ENCODE data around the gene CCSER1. TPM values are rescaled to one million over a fixed set of nuclear protein-coding genes. Genes with fewer than 3 reads are reported as not detected.
"Not testable (repeated sequence)": the region's sequence is repeated elsewhere in the genome, so short reads cannot be mapped to it uniquely, and the experiment has no call there.

The CCSER1 gene
- total RNA-seq, 2 experiments from 2014 or later = not detected

- intact Hi-C loops (cut with micrococcal nuclease) = no loop called here
- ATAC-seq (no peak), DNase-seq (no peak)
- H3K4me1 Mint-ChIP-seq (ENCODE audit: low read depth) = no peaks in the 10 kb centered on the region
- no peaks in the 10 kb centered on the region for H3K36me3 Mint-ChIP-seq (ENCODE audit: low read depth)
- POLR2A ChIA-PET = no interaction called here
- peaks cover 4% of the 10 kb centered on the region for H3K9me3 Mint-ChIP-seq
- CTCF ChIA-PET = no interaction called here
- no peak for TF ChIP-seq CTCF (IDR thresholded peaks at IDR 0.05)
- H3K27me3 Mint-ChIP-seq = no peaks in the 10 kb centered on the region
- no peak overlapping the region for H3K27ac Mint-ChIP-seq
- no peak overlapping the region for H3K4me3 Mint-ChIP-seq
Observed at GRCh38 chr4:90876296-90876695, 749.1 kb downstream of the CCSER1 start.

GRCh38 chr4:90883519-90883918 is 756.3 kb downstream of the CCSER1 start:
- Mint-ChIP-seq H3K4me3 (no peak overlapping the region), H3K9me3 (peaks cover 3% of the 10 kb centered on the region), H3K27ac (no peak overlapping the region), H3K27me3 (no peaks in the 10 kb centered on the region), H3K36me3 (ENCODE audit: low read depth) (no peaks in the 10 kb centered on the region), H3K4me1 (ENCODE audit: low read depth) (no peaks in the 10 kb centered on the region)
- ChIA-PET POLR2A (interaction anchor here (1.1 kb wide), 1 partner anchor 10 kb away, joined by 3 read pairs; no protein-coding TSS in a partner anchor), CTCF (no interaction called here)
- TF ChIP-seq CTCF (IDR thresholded peaks at IDR 0.05) = no peak
- ATAC-seq (no peak), DNase-seq (no peak)
- intact Hi-C loops (cut with micrococcal nuclease) = no loop called here

- H3K4me3 Mint-ChIP-seq = no peak overlapping the region
- intact Hi-C loops (cut with micrococcal nuclease) = no loop called here
- ChIA-PET CTCF (no interaction called here), POLR2A (no interaction called here)
- no peak overlapping the region for H3K27ac Mint-ChIP-seq
- no peaks in the 10 kb centered on the region for H3K4me1 Mint-ChIP-seq (ENCODE audit: low read depth)
- H3K9me3 Mint-ChIP-seq = peaks cover 2% of the 10 kb centered on the region
- DNase-seq (no peak), ATAC-seq (no peak)
- no peaks in the 10 kb centered on the region for H3K36me3 Mint-ChIP-seq (ENCODE audit: low read depth)
- TF ChIP-seq CTCF (IDR thresholded peaks at IDR 0.05) = no peak
- H3K27me3 Mint-ChIP-seq = no peaks in the 10 kb centered on the region
Observed at GRCh38 chr4:90888571-90888970, 761.4 kb downstream of the CCSER1 start.

GRCh38 chr4:90889171-90889570 is 762.0 kb downstream of the CCSER1 start:
- Mint-ChIP-seq H3K27me3 (no peaks in the 10 kb centered on the region), H3K36me3 (ENCODE audit: low read depth) (no peaks in the 10 kb centered on the region), H3K4me3 (no peak overlapping the region), H3K9me3 (peaks cover 2% of the 10 kb centered on the region), H3K4me1 (ENCODE audit: low read depth) (no peaks in the 10 kb centered on the region), H3K27ac (no peak overlapping the region)
- ChIA-PET POLR2A (no interaction called here), CTCF (no interaction called here)
- no peak for DNase-seq
- no peak for ATAC-seq
- intact Hi-C loops (cut with micrococcal nuclease) = no loop called here
- TF ChIP-seq CTCF (IDR thresholded peaks at IDR 0.05) = no peak

- ATAC-seq; POLR2A ChIA-PET; intact Hi-C loops (cut with micrococcal nuclease); H3K4me3 Mint-ChIP-seq; H3K27ac Mint-ChIP-seq; DNase-seq; H3K27me3 Mint-ChIP-seq; CTCF ChIA-PET; H3K4me1 Mint-ChIP-seq (ENCODE audit: low read depth); H3K36me3 Mint-ChIP-seq (ENCODE audit: low read depth): not testable (repeated sequence)
- H3K9me3 Mint-ChIP-seq = peaks cover 23% of the 10 kb centered on the region
Observed at GRCh38 chr4:90903413-90903812, 776.2 kb downstream of the CCSER1 start.

GRCh38 chr4:90904021-90904420 is 776.8 kb downstream of the CCSER1 start:
- ChIA-PET CTCF (no interaction called here), POLR2A (no interaction called here)
- no peak overlapping the region for H3K27ac Mint-ChIP-seq
- H3K4me1 Mint-ChIP-seq (ENCODE audit: low read depth) = no peaks in the 10 kb centered on the region
- TF ChIP-seq CTCF (IDR thresholded peaks at IDR 0.05) = no peak
- ATAC-seq = no peak
- no peaks in the 10 kb centered on the region for H3K27me3 Mint-ChIP-seq
- no peaks in the 10 kb centered on the region for H3K36me3 Mint-ChIP-seq (ENCODE audit: low read depth)
- DNase-seq = no peak
- peaks cover 23% of the 10 kb centered on the region for H3K9me3 Mint-ChIP-seq
- intact Hi-C loops (cut with micrococcal nuclease) = no loop called here
- H3K4me3 Mint-ChIP-seq = no peak overlapping the region

All from activated CD8-positive, alpha-beta T cell treated with anti-CD3 and anti-CD28 coated beads for 36 hours (primary cell).